ENCODE measurements around the gene OSM.

OSM gene

GRCh38 chr22:30284172-30284571, 17.5 kb upstream of the OSM start:
- no peak for DNase-seq

- DNase-seq = no peak
Measured at GRCh38 chr22:30283342-30283741, 16.7 kb upstream of the OSM start.

- DNase-seq = no peak
Measured at GRCh38 chr22:30282616-30283046, 16.0 kb upstream of the OSM start.

- no peak for DNase-seq
Measured at GRCh38 chr22:30280505-30280904, 13.9 kb upstream of the OSM start.

- DNase-seq = no peak
Measured at GRCh38 chr22:30279932-30280331, 13.3 kb upstream of the OSM start.

- no peak for DNase-seq
Measured at GRCh38 chr22:30279046-30279788, 12.6 kb upstream of the OSM start.

GRCh38 chr22:30277547-30278344, 11.1 kb upstream of the OSM start:
- peak; percentile 55 for DNase-seq

- no peak for DNase-seq
Measured at GRCh38 chr22:30276039-30276438, 9.4 kb upstream of the OSM start.

GRCh38 chr22:30275625-30276024, 9.0 kb upstream of the OSM start:
- DNase-seq = no peak

- no peak for DNase-seq
Measured at GRCh38 chr22:30274437-30274812, 7.8 kb upstream of the OSM start.

GRCh38 chr22:30273711-30274436, 7.2 kb upstream of the OSM start:
- DNase-seq = no peak

- DNase-seq = no peak
Measured at GRCh38 chr22:30272781-30273601, 6.3 kb upstream of the OSM start.

- DNase-seq = peak; percentile 35
Measured at GRCh38 chr22:30270832-30271231, 4.2 kb upstream of the OSM start.

GRCh38 chr22:30268331-30268730, 1.7 kb upstream of the OSM start:
- no peak for DNase-seq

GRCh38 chr22:30267382-30268302, 991 bp upstream of the OSM start:
- no peak for DNase-seq

- DNase-seq = no peak
Measured at GRCh38 chr22:30265823-30266444, 717 bp downstream of the OSM start.

GRCh38 chr22:30265131-30265720, 1.4 kb downstream of the OSM start:
- DNase-seq = no peak

GRCh38 chr22:30263883-30264282, 2.8 kb downstream of the OSM start:
- DNase-seq = no peak

GRCh38 chr22:30262917-30263741, 3.5 kb downstream of the OSM start:
- peak; percentile 42 for DNase-seq

- DNase-seq = no peak
Measured at GRCh38 chr22:30262112-30262511, 4.5 kb downstream of the OSM start.
